Kidney (tissue), 14 donors: ENCODE data around the gene ISOC2. TPM values are rescaled to one million over a fixed set of nuclear protein-coding genes. Genes with fewer than 3 reads are reported as not detected.

Experiments used
- DNase-seq, 5 donors: peaks; one replicate each; pipeline ENCODE4 v3.0.0-alpha.2; 2013 to 2020
- FAIRE-seq: peaks from 2 replicates; lab custom pipeline; 2012; peaks lifted over from hg19 to GRCh38; lab: Jason Lieb, UNC
- H3K27ac ChIP-seq, 2 donors: one replicate each; pipeline ENCODE4 v1.7.0; 2013; ENCODE audit warnings: low read depth in 2 of 2, low read length in 2 of 2, inconsistent platforms in 1 of 2
- H3K27me3 ChIP-seq: one replicate; pipeline ENCODE4 v1.7.1; 2013; ENCODE audit warnings: low read length, inconsistent platforms; ENCODE audit not compliant: control insufficient read depth, insufficient read depth
- H3K36me3 ChIP-seq, 3 donors: one replicate each; pipeline versions ENCODE4 v1.7.0 to v1.7.1; 2013; ENCODE audit warnings: low read length in 3 of 3, control low read depth in 1 of 3, inconsistent platforms in 1 of 3; ENCODE audit not compliant: insufficient read depth in 3 of 3, control insufficient read depth in 2 of 3
- H3K4me1 ChIP-seq, 3 donors: one replicate each; pipeline versions ENCODE4 v1.7.0 to v1.7.1; 2013; ENCODE audit warnings: low read length in 3 of 3, inconsistent platforms in 1 of 3, low read depth in 1 of 3; ENCODE audit not compliant: control insufficient read depth in 2 of 3, insufficient read depth in 2 of 3
- H3K4me3 ChIP-seq, 3 donors: one replicate each; pipeline versions ENCODE4 v1.7.0 to v1.8.1; 2013; ENCODE audit warnings: low read length in 3 of 3, control low read depth in 1 of 3, inconsistent platforms in 1 of 3
- H3K9ac ChIP-seq, 3 donors: one replicate each; pipeline versions ENCODE4 v1.7.0 to v1.7.1; 2013; ENCODE audit warnings: low read length in 3 of 3, control low read depth in 1 of 3, inconsistent platforms in 1 of 3
- H3K9me3 ChIP-seq, 3 donors: one replicate each; pipeline versions ENCODE4 v1.7.0 to v1.7.1; 2013; ENCODE audit warnings: low read length in 3 of 3, control low read depth in 1 of 3, inconsistent platforms in 1 of 3; ENCODE audit not compliant: control insufficient read depth in 2 of 3, insufficient read depth in 1 of 3
- CTCF ChIP-seq: IDR thresholded peaks from 3 replicates; pipeline ENCODE4 v1.5.1; 2012; ENCODE audit warnings: mild to moderate bottlenecking, moderate library complexity, borderline replicate concordance; ENCODE audit not compliant: insufficient read depth; ENCODE audit errors: extremely low read depth
- intact Hi-C: fragments of 100-400 bp; cut with DNase I; formaldehyde crosslinking; loops from one replicate; pipeline ENCODE4 v1.11.1; 2022
- polyA plus RNA-seq: library from polyadenylated mRNA; stranded (reverse); fragments of 350-450 nt; fragmentation: Illumina TruSeq; extraction: RNeasy Lipid Tissue Mini Kit (QIAGEN cat#74804); gene quantifications from one replicate; pipeline ENCODE4 v1.2.3, GENCODE V29; 2014; ENCODE audit warnings: low read depth, low replicate concordance; ENCODE audit not compliant: insufficient read depth
- total RNA-seq: library from RNA; stranded (reverse); fragmentation: NEBNext Ultra II Directional; extraction: Animal tissue kit (Norgen Biotek cat#: 25700); gene quantifications from one replicate; pipeline ENCODE4 v1.2.1, GENCODE V29; 2021
- donor health status: control.
- donor health status: control.
- donor health status: control.
- donor health status: control.
- donor health status: control.
- donor health status: DM: yes; HTN: yes; CAD: no.
- donor health status: Normal renal cell carcinoma (clear cell type).

ISOC2 gene
- total and polyA plus RNA-seq, 2 donors from 2014 or later, result 45.9 to 326 TPM

GRCh38 chr19:55482156-55482961 is 20.9 kb upstream of the ISOC2 start:
- TF ChIP-seq CTCF, result no peak
- H3K4me3 ChIP-seq, result no peak overlapping the region
- intact Hi-C loops, result no loop called here
- no peaks in the 10 kb centered on the region for H3K36me3 ChIP-seq
- no peak overlapping the region for H3K27ac ChIP-seq
- DNase-seq, result peak in 2 of 5 donors; percentile 45 to 77
- peaks cover 0 to 32% (median 21%) of the 10 kb centered on the region in 3 donors for H3K4me1 ChIP-seq
- H3K9ac ChIP-seq, result no peak overlapping the region
- FAIRE-seq, result no peak
- H3K9me3 ChIP-seq, result no peaks in the 10 kb centered on the region
- no peaks in the 10 kb centered on the region for H3K27me3 ChIP-seq

GRCh38 chr19:55481794-55482155 is 20.3 kb upstream of the ISOC2 start:
- TF ChIP-seq CTCF, result no peak
- peaks cover 0 to 26% (median 17%) of the 10 kb centered on the region in 3 donors for H3K4me1 ChIP-seq
- intact Hi-C loops, result no loop called here

GRCh38 chr19:55481148-55481793 is 19.8 kb upstream of the ISOC2 start:
- no peaks in the 10 kb centered on the region for H3K9me3 ChIP-seq
- no peak overlapping the region for H3K27ac ChIP-seq
- intact Hi-C loops, result no loop called here
- no peak for TF ChIP-seq CTCF
- no peaks in the 10 kb centered on the region for H3K27me3 ChIP-seq
- H3K36me3 ChIP-seq, result no peaks in the 10 kb centered on the region
- no peak overlapping the region for H3K4me3 ChIP-seq
- peaks cover 0 to 25% (median 16%) of the 10 kb centered on the region in 3 donors for H3K4me1 ChIP-seq
- H3K9ac ChIP-seq, result no peak overlapping the region
- no peak for FAIRE-seq
- DNase-seq, result peak in 2 of 5 donors; percentile 53 to 75

More at GRCh38 chr19:55481794-55482155, 20.3 kb upstream of the ISOC2 start:
- FAIRE-seq (no peak), DNase-seq (peak in 2 of 5 donors; percentile 51 to 83)
- Histone ChIP-seq H3K27ac (no peak overlapping the region), H3K36me3 (no peaks in the 10 kb centered on the region), H3K9ac (no peak overlapping the region), H3K4me3 (no peak overlapping the region), H3K27me3 (no peaks in the 10 kb centered on the region), H3K9me3 (no peaks in the 10 kb centered on the region)
